Measurements from ENCODE around the gene ARHGAP10.
A peak's percentile ranks its signal among the peaks of the same experiment; 100 is the strongest.
"Not testable (repeated sequence)": the region's sequence is repeated elsewhere in the genome, so short reads cannot be mapped to it uniquely, and the experiment has no call there.

The ARHGAP10 gene

DNA sequence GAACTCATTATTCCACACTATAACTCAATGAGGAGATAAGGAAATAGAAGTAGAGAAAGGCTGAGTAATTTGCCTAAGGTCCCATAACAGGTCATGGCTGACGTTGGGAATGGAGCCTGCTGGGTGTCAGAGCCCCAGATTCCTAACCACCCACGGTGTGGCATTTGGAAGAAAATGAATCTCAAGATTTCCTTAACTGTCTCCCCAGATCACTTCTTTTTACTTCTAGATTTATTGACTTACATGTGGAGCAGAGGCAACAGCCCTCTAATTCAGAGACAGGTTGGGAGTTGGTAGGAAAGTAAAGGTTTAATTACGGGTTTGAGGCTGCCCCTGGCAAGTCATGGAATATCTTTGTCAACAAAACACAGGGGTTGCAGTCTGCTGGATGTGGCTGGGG is 134.0 kb downstream of the ARHGAP10 start:
- peaks cover 0 to 31% (median 13%) of the 10 kb centered on the region in 5 donors for H3K36me3 ChIP-seq (ENCODE audit: control insufficient read depth in 5 of 5, insufficient read depth in 5 of 5, low read length in 5 of 5)
- H3K9me3 ChIP-seq (ENCODE audit: control insufficient read depth in 5 of 5, low read length in 5 of 5), result no peaks in the 10 kb centered on the region
- H3K27ac ChIP-seq (ENCODE audit: low read depth, low read length), result peak overlapping the region; percentile 0
- peak overlapping the region in 1 of 5 donors; percentile 11 for H3K9ac ChIP-seq (ENCODE audit: low read length in 5 of 5)
- H3K27me3 ChIP-seq (ENCODE audit: control insufficient read depth in 5 of 5, insufficient read depth in 4 of 5, low read length in 5 of 5), result no peaks in the 10 kb centered on the region
- H3K4me1 ChIP-seq (ENCODE audit: control insufficient read depth in 5 of 5, insufficient read depth in 5 of 5, low read length in 5 of 5), result peaks cover 0 to 42% (median 29%) of the 10 kb centered on the region in 5 donors
- H3K4me3 ChIP-seq (ENCODE audit: low read depth in 1 of 5, low read length in 5 of 5), result no peak overlapping the region

DNA sequence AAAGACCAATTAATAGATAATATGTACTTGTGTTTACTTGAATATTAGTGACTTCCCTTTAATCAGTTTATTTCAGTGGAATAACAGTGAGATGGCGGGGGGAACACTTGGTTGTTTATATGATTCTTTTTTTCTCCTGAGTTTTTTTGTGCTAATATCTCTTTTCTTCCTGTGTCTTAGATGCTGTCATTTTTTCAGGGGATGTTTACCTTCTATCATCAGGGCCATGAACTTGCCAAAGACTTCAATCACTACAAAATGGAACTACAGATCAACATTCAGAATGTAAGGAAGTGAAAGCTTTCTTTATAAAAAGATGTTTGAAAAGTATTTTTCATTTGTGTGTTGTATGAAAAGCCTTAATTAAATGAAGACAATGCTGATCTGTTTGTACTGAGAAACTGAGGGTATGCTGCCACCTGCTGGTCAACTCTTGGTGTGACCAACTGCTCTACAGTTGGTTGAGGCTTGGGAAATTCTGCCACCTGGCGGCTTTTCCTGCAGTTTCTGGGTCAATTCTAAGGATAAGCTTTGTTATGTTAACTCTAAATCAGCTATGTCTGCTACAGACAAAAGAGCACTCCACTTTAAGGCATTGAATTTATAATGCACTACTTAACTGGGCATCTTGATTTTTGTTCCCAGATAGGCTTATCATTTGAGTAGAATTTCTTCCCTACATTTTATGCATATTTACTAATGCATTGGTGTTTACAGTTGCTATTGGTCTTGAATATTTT is 134.8 kb downstream of the ARHGAP10 start:
- H3K27ac ChIP-seq (ENCODE audit: low read depth, low read length), result peak overlapping the region; percentile 0
- H3K4me3 ChIP-seq (ENCODE audit: low read depth in 1 of 5, low read length in 5 of 5), result no peak overlapping the region
- no peaks in the 10 kb centered on the region for H3K9me3 ChIP-seq (ENCODE audit: control insufficient read depth in 5 of 5, low read length in 5 of 5)
- peaks cover 0 to 23% (median 12%) of the 10 kb centered on the region in 5 donors for H3K36me3 ChIP-seq (ENCODE audit: control insufficient read depth in 5 of 5, insufficient read depth in 5 of 5, low read length in 5 of 5)
- no peak overlapping the region for H3K9ac ChIP-seq (ENCODE audit: low read length in 5 of 5)
- peaks cover 0 to 34% (median 24%) of the 10 kb centered on the region in 5 donors for H3K4me1 ChIP-seq (ENCODE audit: control insufficient read depth in 5 of 5, insufficient read depth in 5 of 5, low read length in 5 of 5)
- no peaks in the 10 kb centered on the region for H3K27me3 ChIP-seq (ENCODE audit: control insufficient read depth in 5 of 5, insufficient read depth in 4 of 5, low read length in 5 of 5)

DNA sequence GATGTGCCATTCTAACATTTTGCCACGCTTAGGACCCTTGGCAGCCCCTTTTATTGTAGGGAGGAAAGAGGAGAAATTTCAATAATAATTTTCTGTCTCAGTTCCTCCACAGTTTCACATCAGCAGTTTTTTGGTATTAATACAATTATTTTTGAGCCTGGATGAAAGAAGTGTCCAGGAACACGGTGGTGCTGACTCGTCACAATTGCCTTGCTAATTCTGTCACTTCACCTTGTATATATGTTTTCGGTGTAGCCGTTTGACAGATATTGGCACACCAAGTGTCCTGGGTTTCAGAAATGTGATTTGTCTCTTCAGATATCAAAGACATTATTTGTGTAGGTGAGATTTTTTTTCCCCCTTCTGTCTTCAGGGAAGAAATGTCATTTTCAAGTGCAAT is 142.2 kb downstream of the ARHGAP10 start:
- no peak overlapping the region for H3K4me3 ChIP-seq (ENCODE audit: low read depth in 1 of 5, low read length in 5 of 5)
- no peak overlapping the region for H3K9ac ChIP-seq (ENCODE audit: low read length in 5 of 5)
- no peaks in the 10 kb centered on the region for H3K27me3 ChIP-seq (ENCODE audit: control insufficient read depth in 5 of 5, insufficient read depth in 4 of 5, low read length in 5 of 5)
- H3K27ac ChIP-seq (ENCODE audit: low read depth, low read length), result no peak overlapping the region
- H3K9me3 ChIP-seq (ENCODE audit: control insufficient read depth in 5 of 5, low read length in 5 of 5), result no peaks in the 10 kb centered on the region
- no peaks in the 10 kb centered on the region for H3K4me1 ChIP-seq (ENCODE audit: control insufficient read depth in 5 of 5, insufficient read depth in 5 of 5, low read length in 5 of 5)
- peaks cover 16 to 40% (median 27%) of the 10 kb centered on the region in 5 donors for H3K36me3 ChIP-seq (ENCODE audit: control insufficient read depth in 5 of 5, insufficient read depth in 5 of 5, low read length in 5 of 5)

DNA sequence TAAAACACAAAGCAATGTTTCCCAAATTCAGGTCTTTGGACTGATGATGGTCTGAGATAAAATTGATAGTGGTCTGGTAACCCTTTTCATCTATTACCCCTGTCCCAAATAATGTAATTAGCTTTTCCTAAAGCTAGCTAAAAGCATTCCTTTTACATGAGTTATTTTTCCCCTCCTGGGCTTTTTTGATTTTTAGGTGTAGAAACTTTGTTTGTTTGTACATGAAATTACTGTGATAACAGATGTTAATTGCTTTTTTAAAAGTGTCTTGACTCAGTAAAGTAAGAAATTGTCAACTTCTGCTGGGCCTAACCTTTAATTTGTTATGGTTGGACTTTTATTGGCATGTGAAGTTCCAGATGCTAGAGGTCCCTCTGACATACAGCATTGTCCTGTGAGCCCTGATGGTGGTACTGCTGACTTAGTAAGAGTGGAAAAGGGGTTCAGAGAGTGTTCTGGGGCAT is 145.5 kb downstream of the ARHGAP10 start:
- Histone ChIP-seq H3K27ac (ENCODE audit: low read depth, low read length) (no peak overlapping the region), H3K4me1 (ENCODE audit: control insufficient read depth in 5 of 5, insufficient read depth in 5 of 5, low read length in 5 of 5) (no peaks in the 10 kb centered on the region), H3K9ac (ENCODE audit: low read length in 5 of 5) (no peak overlapping the region), H3K4me3 (ENCODE audit: low read depth in 1 of 5, low read length in 5 of 5) (no peak overlapping the region), H3K27me3 (ENCODE audit: control insufficient read depth in 5 of 5, insufficient read depth in 4 of 5, low read length in 5 of 5) (no peaks in the 10 kb centered on the region), H3K36me3 (ENCODE audit: control insufficient read depth in 5 of 5, insufficient read depth in 5 of 5, low read length in 5 of 5) (peaks cover 21 to 48% (median 31%) of the 10 kb centered on the region in 5 donors), H3K9me3 (ENCODE audit: control insufficient read depth in 5 of 5, low read length in 5 of 5) (no peaks in the 10 kb centered on the region)

DNA sequence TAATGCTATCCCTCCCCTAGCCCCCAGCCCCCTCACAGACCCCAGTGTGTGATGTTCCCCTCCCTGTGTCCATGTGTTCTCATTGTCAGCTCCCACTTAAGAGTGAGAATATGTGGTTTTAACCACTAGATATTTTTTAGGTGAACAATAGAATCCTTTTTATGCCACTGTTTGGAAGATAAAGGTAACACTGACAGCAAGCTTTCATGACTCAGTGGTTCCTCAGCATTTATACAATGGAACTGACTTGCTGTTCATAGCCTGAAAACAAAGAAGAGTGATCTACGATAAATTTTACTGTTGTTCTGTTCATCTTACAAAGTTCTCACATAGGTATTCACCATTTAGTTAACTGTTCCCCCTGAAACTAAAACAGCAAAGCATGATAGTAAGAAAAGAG is 147.8 kb downstream of the ARHGAP10 start:
- Histone ChIP-seq H3K9me3 (ENCODE audit: control insufficient read depth in 5 of 5, low read length in 5 of 5) (no peaks in the 10 kb centered on the region), H3K9ac (ENCODE audit: low read length in 5 of 5) (no peak overlapping the region), H3K4me1 (ENCODE audit: control insufficient read depth in 5 of 5, insufficient read depth in 5 of 5, low read length in 5 of 5) (no peaks in the 10 kb centered on the region), H3K27me3 (ENCODE audit: control insufficient read depth in 5 of 5, insufficient read depth in 4 of 5, low read length in 5 of 5) (no peaks in the 10 kb centered on the region), H3K4me3 (ENCODE audit: low read depth in 1 of 5, low read length in 5 of 5) (no peak overlapping the region), H3K27ac (ENCODE audit: low read depth, low read length) (no peak overlapping the region), H3K36me3 (ENCODE audit: control insufficient read depth in 5 of 5, insufficient read depth in 5 of 5, low read length in 5 of 5) (peaks cover 21 to 49% (median 30%) of the 10 kb centered on the region in 5 donors)

DNA sequence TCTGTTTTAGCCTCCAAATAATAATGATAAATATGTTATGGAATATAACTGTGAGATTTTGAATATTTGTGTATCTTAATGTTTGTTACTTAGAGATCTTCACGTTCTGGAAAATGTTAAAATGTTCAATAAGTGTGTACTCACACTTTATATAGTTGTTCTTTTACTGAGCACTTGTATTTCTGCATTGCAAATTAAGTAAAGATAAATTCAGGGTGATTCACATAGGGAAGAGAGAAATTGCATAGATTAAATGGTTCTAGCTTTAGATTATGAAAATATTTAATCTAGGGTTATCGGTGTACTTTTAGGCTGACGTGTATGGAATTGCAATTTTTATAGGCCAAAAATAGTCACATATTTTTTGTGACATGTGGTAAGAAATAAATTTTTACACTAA is 148.6 kb downstream of the ARHGAP10 start:
- Histone ChIP-seq H3K36me3 (ENCODE audit: control insufficient read depth in 5 of 5, insufficient read depth in 5 of 5, low read length in 5 of 5) (peaks cover 16 to 45% (median 23%) of the 10 kb centered on the region in 5 donors), H3K27ac (ENCODE audit: low read depth, low read length) (no peak overlapping the region)

DNA sequence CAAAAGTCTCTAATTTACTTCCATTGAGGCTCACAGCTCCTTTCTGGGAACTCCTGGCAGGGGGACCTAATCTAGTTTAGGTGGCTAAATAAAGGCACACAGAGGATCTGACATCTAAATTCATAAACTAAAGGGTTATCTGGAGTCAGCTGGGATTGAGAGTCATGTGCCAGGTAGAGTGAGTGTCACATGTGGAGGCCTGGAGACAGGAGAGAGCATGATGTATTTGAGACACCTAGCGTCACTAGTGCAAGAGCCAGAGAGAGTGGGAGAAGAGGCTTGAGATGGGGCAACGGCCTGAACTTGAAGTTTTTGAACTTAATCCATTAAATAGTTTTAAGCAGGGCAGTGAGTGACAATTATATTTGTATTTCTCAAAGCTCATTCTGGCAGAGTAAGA is 152.6 kb downstream of the ARHGAP10 start:
- no peaks in the 10 kb centered on the region for H3K4me1 ChIP-seq (ENCODE audit: control insufficient read depth in 5 of 5, insufficient read depth in 5 of 5, low read length in 5 of 5)
- peaks cover 12 to 49% (median 27%) of the 10 kb centered on the region in 5 donors for H3K36me3 ChIP-seq (ENCODE audit: control insufficient read depth in 5 of 5, insufficient read depth in 5 of 5, low read length in 5 of 5)
- no peak overlapping the region for H3K4me3 ChIP-seq (ENCODE audit: low read depth in 1 of 5, low read length in 5 of 5)
- H3K27me3 ChIP-seq (ENCODE audit: control insufficient read depth in 5 of 5, insufficient read depth in 4 of 5, low read length in 5 of 5), result no peaks in the 10 kb centered on the region
- no peak overlapping the region for H3K27ac ChIP-seq (ENCODE audit: low read depth, low read length)
- no peak overlapping the region for H3K9ac ChIP-seq (ENCODE audit: low read length in 5 of 5)
- no peaks in the 10 kb centered on the region for H3K9me3 ChIP-seq (ENCODE audit: control insufficient read depth in 5 of 5, low read length in 5 of 5)

More for the DNA sequence above, 148.6 kb downstream of the ARHGAP10 start:
- H3K4me1 ChIP-seq (ENCODE audit: control insufficient read depth in 5 of 5, insufficient read depth in 5 of 5, low read length in 5 of 5), result no peaks in the 10 kb centered on the region
- H3K9me3 ChIP-seq (ENCODE audit: control insufficient read depth in 5 of 5, low read length in 5 of 5), result no peaks in the 10 kb centered on the region
- H3K27me3 ChIP-seq (ENCODE audit: control insufficient read depth in 5 of 5, insufficient read depth in 4 of 5, low read length in 5 of 5), result no peaks in the 10 kb centered on the region
- H3K4me3 ChIP-seq (ENCODE audit: low read depth in 1 of 5, low read length in 5 of 5), result no peak overlapping the region
- H3K9ac ChIP-seq (ENCODE audit: low read length in 5 of 5), result no peak overlapping the region

DNA sequence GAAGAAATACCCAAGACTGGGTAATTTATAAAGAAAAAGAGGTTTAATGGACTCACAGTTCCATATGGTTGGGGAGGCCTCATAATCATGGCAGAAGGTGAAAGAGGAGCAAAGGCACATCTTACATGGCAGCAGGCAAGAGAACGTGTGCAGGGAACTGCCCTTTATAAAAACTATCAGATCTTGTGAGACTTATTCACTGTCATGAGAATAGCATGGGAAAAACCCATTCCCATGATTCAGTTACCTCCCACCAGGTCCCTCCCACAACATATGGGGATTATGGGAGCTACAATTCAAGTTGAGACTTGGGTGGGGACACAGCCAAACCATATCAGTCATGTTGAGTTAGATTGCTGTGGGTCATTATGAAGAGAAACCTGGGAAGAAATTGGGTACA is 153.3 kb downstream of the ARHGAP10 start:
- H3K9ac ChIP-seq (ENCODE audit: low read length in 5 of 5); H3K27me3 ChIP-seq (ENCODE audit: control insufficient read depth in 5 of 5, insufficient read depth in 4 of 5, low read length in 5 of 5); H3K4me1 ChIP-seq (ENCODE audit: control insufficient read depth in 5 of 5, insufficient read depth in 5 of 5, low read length in 5 of 5); H3K27ac ChIP-seq (ENCODE audit: low read depth, low read length); H3K4me3 ChIP-seq (ENCODE audit: low read depth in 1 of 5, low read length in 5 of 5); H3K9me3 ChIP-seq (ENCODE audit: control insufficient read depth in 5 of 5, low read length in 5 of 5): not testable (repeated sequence)
- H3K36me3 ChIP-seq (ENCODE audit: control insufficient read depth in 5 of 5, insufficient read depth in 5 of 5, low read length in 5 of 5), result peaks cover 10 to 43% (median 24%) of the 10 kb centered on the region in 5 donors

DNA sequence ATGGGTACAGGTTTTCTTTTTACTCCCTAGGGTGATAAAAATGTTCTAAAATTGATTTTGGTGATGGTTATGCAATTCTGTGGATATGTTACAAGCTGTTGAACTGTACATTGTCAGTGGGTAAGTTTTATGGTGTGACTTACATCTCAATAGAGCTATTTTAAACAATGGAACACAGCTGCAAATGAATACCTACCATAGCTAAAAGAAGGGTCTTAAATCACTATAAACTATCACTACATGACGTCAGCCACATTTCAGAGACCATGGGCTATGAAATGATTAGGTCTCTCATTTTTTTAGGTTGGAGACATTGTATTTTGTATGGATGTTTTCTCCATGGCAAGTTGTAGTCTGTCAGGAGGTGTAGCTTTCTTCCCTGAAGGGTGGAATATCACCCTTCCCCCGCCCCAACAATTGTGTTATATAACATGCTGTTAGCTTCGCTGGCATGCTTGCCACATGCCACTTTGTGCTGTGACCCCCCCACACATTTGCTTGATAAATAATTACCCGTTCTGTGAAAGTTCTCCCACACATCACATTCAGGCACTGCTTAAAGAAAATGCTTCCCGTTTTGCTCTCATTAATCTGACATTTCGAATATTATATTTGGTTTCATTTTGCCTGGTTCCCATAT is 159.7 kb downstream of the ARHGAP10 start:
- H3K27me3 ChIP-seq (ENCODE audit: control insufficient read depth in 5 of 5, insufficient read depth in 4 of 5, low read length in 5 of 5), result no peaks in the 10 kb centered on the region
- H3K4me1 ChIP-seq (ENCODE audit: control insufficient read depth in 5 of 5, insufficient read depth in 5 of 5, low read length in 5 of 5), result no peaks in the 10 kb centered on the region
- peaks cover 3 to 22% (median 13%) of the 10 kb centered on the region in 5 donors for H3K36me3 ChIP-seq (ENCODE audit: control insufficient read depth in 5 of 5, insufficient read depth in 5 of 5, low read length in 5 of 5)
- no peak overlapping the region for H3K4me3 ChIP-seq (ENCODE audit: low read depth in 1 of 5, low read length in 5 of 5)
- no peak overlapping the region for H3K27ac ChIP-seq (ENCODE audit: low read depth, low read length)
- peaks cover 0 to 5% (median 0%) of the 10 kb centered on the region in 5 donors for H3K9me3 ChIP-seq (ENCODE audit: control insufficient read depth in 5 of 5, low read length in 5 of 5)
- H3K9ac ChIP-seq (ENCODE audit: low read length in 5 of 5), result no peak overlapping the region

DNA sequence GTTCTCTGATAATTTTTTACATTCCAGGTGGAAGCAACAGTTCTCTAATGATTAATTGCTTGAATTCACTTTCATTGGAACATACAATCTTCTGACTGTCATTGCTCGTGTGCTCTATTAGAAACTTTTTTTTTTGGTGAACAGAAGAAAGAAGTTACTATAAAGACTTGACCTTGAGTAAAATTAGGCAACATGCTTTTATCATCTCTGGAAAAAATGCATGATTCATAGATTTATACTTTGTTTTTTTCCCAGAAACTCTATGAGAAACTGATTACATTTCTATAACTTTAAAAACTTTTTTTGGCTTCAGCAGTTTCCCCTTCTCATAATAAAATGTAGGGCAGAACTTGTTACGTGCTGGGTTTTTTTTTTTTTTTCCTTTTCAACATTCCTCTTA is 167.6 kb downstream of the ARHGAP10 start:
- H3K9ac ChIP-seq (ENCODE audit: low read length in 5 of 5), result no peak overlapping the region
- no peaks in the 10 kb centered on the region for H3K4me1 ChIP-seq (ENCODE audit: control insufficient read depth in 5 of 5, insufficient read depth in 5 of 5, low read length in 5 of 5)
- H3K27me3 ChIP-seq (ENCODE audit: control insufficient read depth in 5 of 5, insufficient read depth in 4 of 5, low read length in 5 of 5), result no peaks in the 10 kb centered on the region
- no peak overlapping the region for H3K27ac ChIP-seq (ENCODE audit: low read depth, low read length)
- no peak overlapping the region for H3K4me3 ChIP-seq (ENCODE audit: low read depth in 1 of 5, low read length in 5 of 5)
- peaks cover 0 to 10% (median 7%) of the 10 kb centered on the region in 5 donors for H3K9me3 ChIP-seq (ENCODE audit: control insufficient read depth in 5 of 5, low read length in 5 of 5)
- peaks cover 5 to 18% (median 11%) of the 10 kb centered on the region in 5 donors for H3K36me3 ChIP-seq (ENCODE audit: control insufficient read depth in 5 of 5, insufficient read depth in 5 of 5, low read length in 5 of 5)

All from subcutaneous abdominal adipose tissue (tissue), 5 donors.